HEK293 (cell line): ENCODE data around the gene ACAP2.

Experiments
- CTCF ChIP-seq: fragments of 450-650 bp; formaldehyde crosslinking; IDR thresholded peaks from 2 replicates; pipeline ENCODE4 v1.5.1; 2016; ENCODE audit warnings: missing biosample characterization, missing genetic modification characterization
- PBX3 ChIP-seq: sonication (generic); formaldehyde crosslinking; IDR thresholded peaks from 2 replicates; pipeline ENCODE4 v1.8.1; 2022; ENCODE audit warnings: mild to moderate bottlenecking, moderate library complexity, missing genetic modification reagents
- ZNF112 ChIP-seq: fragments of 450-650 bp; formaldehyde crosslinking; IDR thresholded peaks from 2 replicates; pipeline ENCODE4 v1.5.0; 2017; ENCODE audit warnings: missing biosample characterization, missing genetic modification characterization
- ZNF24 ChIP-seq: fragments of 450-650 bp; formaldehyde crosslinking; IDR thresholded peaks from 2 replicates; pipeline ENCODE4 v1.5.1; 2016; ENCODE audit warnings: missing biosample characterization, missing genetic modification characterization
- ZNF704 ChIP-seq: fragments of 450-650 bp; formaldehyde crosslinking; IDR thresholded peaks from 2 replicates; pipeline ENCODE4 v1.5.1; 2016; ENCODE audit warnings: missing biosample characterization, missing genetic modification characterization
- ZNF768 ChIP-seq: fragments of 450-650 bp; formaldehyde crosslinking; IDR thresholded peaks from 2 replicates; pipeline ENCODE4 v1.5.1; 2018; ENCODE audit warnings: missing biosample characterization, mild to moderate bottlenecking, missing genetic modification characterization
- ZSCAN30 ChIP-seq: fragments of 450-650 bp; IDR thresholded peaks from 2 replicates; pipeline ENCODE4 v1.5.1; 2018; ENCODE audit warnings: missing biosample characterization, mild to moderate bottlenecking, missing genetic modification characterization, moderate library complexity
- TF ChIP-seq, protein P1 (sequence below): fragments of 450-650 bp; formaldehyde crosslinking; optimal IDR thresholded peaks from 2 replicates; pipeline ENCODE3; 2016; ENCODE audit warnings: missing biosample characterization, mild to moderate bottlenecking, missing genetic modification characterization
- TF ChIP-seq, protein P2 (sequence below): fragments of 450-650 bp; formaldehyde crosslinking; IDR thresholded peaks from 2 replicates; pipeline ENCODE4 v1.5.1; 2016; ENCODE audit warnings: missing biosample characterization, missing genetic modification characterization, low read depth

- TF ChIP-seq CTCF (tag by site-specific recombination) (no peak), ZNF704 (tag by site-specific recombination) (no peak), ZNF768 (no peak), ZSCAN30 (no peak), PBX3 (CRISPR knock-in tag) (no peak), ZNF112 (no peak), ZNF24 (tag by site-specific recombination) (no peak)
- TF ChIP-seq, protein P1, sequence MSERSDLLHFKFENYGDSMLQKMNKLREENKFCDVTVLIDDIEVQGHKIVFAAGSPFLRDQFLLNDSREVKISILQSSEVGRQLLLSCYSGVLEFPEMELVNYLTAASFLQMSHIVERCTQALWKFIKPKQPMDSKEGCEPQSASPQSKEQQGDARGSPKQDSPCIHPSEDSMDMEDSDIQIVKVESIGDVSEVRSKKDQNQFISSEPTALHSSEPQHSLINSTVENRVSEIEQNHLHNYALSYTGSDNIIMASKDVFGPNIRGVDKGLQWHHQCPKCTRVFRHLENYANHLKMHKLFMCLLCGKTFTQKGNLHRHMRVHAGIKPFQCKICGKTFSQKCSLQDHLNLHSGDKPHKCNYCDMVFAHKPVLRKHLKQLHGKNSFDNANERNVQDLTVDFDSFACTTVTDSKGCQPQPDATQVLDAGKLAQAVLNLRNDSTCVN (tag by site-specific recombination) = no peak
- TF ChIP-seq, protein P2, sequence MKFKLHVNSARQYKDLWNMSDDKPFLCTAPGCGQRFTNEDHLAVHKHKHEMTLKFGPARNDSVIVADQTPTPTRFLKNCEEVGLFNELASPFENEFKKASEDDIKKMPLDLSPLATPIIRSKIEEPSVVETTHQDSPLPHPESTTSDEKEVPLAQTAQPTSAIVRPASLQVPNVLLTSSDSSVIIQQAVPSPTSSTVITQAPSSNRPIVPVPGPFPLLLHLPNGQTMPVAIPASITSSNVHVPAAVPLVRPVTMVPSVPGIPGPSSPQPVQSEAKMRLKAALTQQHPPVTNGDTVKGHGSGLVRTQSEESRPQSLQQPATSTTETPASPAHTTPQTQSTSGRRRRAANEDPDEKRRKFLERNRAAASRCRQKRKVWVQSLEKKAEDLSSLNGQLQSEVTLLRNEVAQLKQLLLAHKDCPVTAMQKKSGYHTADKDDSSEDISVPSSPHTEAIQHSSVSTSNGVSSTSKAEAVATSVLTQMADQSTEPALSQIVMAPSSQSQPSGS (tag by site-specific recombination) = no peak
Observed at GRCh38 chr3:195251336-195252065, 191.3 kb downstream of the ACAP2 start.
